Adrenal gland (tissue), 12 donors: ENCODE results near the gene ZFP69B. TPM values are rescaled to one million over a fixed set of nuclear protein-coding genes. Genes with fewer than 3 reads are reported as not detected.
A peak's percentile ranks its signal among the peaks of the same experiment; 100 is the strongest.
"Not testable (repeated sequence)": the region's sequence is repeated elsewhere in the genome, so short reads cannot be mapped to it uniquely, and the experiment has no call there.

ENCODE experiments used
- DNase-seq, 7 donors: peaks; one replicate each; pipeline ENCODE4 v3.0.0-alpha.2; 2019 to 2020
- H3K27ac ChIP-seq, 5 donors: fragments of 200-600 bp; sonication (generic) in 4 of 5; 1 replicate in 3 of 5; 2 replicates in 2 of 5; pipeline versions ENCODE4 v1.5.1 to v1.8.0; 2016 to 2020; ENCODE audit warnings: mild to moderate bottlenecking in 1 of 5
- H3K27me3 ChIP-seq: fragments of 200-600 bp; 2 replicates; pipeline ENCODE4 v1.8.0; 2021
- H3K36me3 ChIP-seq, 2 donors: fragments of 200-600 bp; replicated peaks in 1 of 2; 1 replicate in 1 of 2; 2 replicates in 1 of 2; pipeline versions ENCODE4 v1.5.1 to v1.8.0; 2018 to 2022
- H3K4me1 ChIP-seq, 2 donors: fragments of 200-600 bp; replicated peaks in 1 of 2; 1 replicate in 1 of 2; 2 replicates in 1 of 2; pipeline versions ENCODE4 v1.5.1 to v1.8.0; 2018 to 2021
- H3K4me3 ChIP-seq, 4 donors: fragments of 200-600 bp; sonication (generic) in 3 of 4; one replicate each; pipeline ENCODE4 v1.5.1; 2016 to 2018
- H3K9me3 ChIP-seq, 3 donors: fragments of 200-600 bp; sonication (generic) in 1 of 3; replicated peaks in 1 of 3; 1 replicate in 2 of 3; 2 replicates in 1 of 3; pipeline versions ENCODE4 v1.5.1 to v1.8.0; 2016 to 2021
- POLR2A ChIP-seq, 2 donors: fragments of 450-650 bp; IDR thresholded peaks; one replicate each; pipeline ENCODE4 v1.6.1; 2017; ENCODE audit warnings: antibody characterized with exemption in 2 of 2, mild to moderate bottlenecking in 2 of 2, moderate library complexity in 1 of 2
- WGBS, 4 donors: extraction: QIAGEN DNeasy Blood & Tissue Kit in 2 of 4; methylation state at CpG; one replicate each; pipeline versions ENCODE4 v1.1.5 to v1.1.7; 2013 to 2017; 5-methylcytosine and 5-hydroxymethylcytosine counted together
- intact Hi-C, 2 donors: fragments of 100-400 bp; cut with DNase I; formaldehyde crosslinking; loops; one replicate each; pipeline versions ENCODE4 v1.14.1 to v1.15.0; 2022 to 2023
- polyA plus RNA-seq, 3 donors: library from polyadenylated mRNA; stranded (reverse); fragments of 200-250 nt in 2 of 3; fragments of 350-450 nt in 1 of 3; fragmentation: Illumina TruSeq in 1 of 3; extraction: RNeasy Lipid Tissue Mini Kit (QIAGEN cat#74804) in 1 of 3; gene quantifications; one replicate each; pipeline ENCODE4 v1.2.3, GENCODE V29; 2013 to 2014
- total RNA-seq, 9 donors: library from RNA; depleted of rRNA in 4 of 9; stranded (reverse); fragments of >200 nt in 4 of 9; fragments of 120-200 nt in 1 of 9; fragmentation: NEBNext Ultra II Directional in 1 of 9; extraction: Animal tissue kit (Norgen Biotek cat#: 25700) in 1 of 9; gene quantifications; one replicate each; pipeline versions ENCODE4 v1.1.0 to v1.2.4, GENCODE V29; 2013 to 2023
- TF ChIP-seq, protein P1 (sequence below), 6 experiments: fragments of 450-650 bp in 4 of 6; fragments of 200-600 bp in 2 of 6; sonication (generic) in 1 of 6; IDR thresholded peaks; 1 replicate in 5 of 6; 2 replicates in 1 of 6; pipeline versions ENCODE4 v1.5.1 to v1.8.0; 2016 to 2021; ENCODE audit warnings: antibody characterized with exemption in 6 of 6, mild to moderate bottlenecking in 2 of 6, moderate library complexity in 1 of 6
- donor health status: healthy with polysubstance abuse.
- donor health status: Bipolar disorder and iron deficiency.
- donor health status: DM: yes; HTN: yes; CAD: no.
- donor health status: DM: no; HTN: no; CAD: no.
- donor health status: DM: no; HTN: no; CAD: no.
- donor health status: DM: yes; HTN: yes; CAD: no.

The ZFP69B gene
- total and polyA plus RNA-seq, 12 donors: 0.34 to 2.6 (median 1.3) TPM

GRCh38 chr1:40479156-40479555 is 28.9 kb downstream of the ZFP69B start:
- Histone ChIP-seq H3K27me3 (no peaks in the 10 kb centered on the region), H3K27ac (no peak overlapping the region), H3K9me3 (peaks cover 0 to 14% (median 7%) of the 10 kb centered on the region in 3 donors), H3K4me1 (peaks cover 0 to 6% of the 10 kb centered on the region in 2 donors), H3K36me3 (no peaks in the 10 kb centered on the region), H3K4me3 (no peak overlapping the region)
- peak in 1 of 7 donors; percentile 8 for DNase-seq
- intact Hi-C loops: no loop called here
- WGBS, 4 donors: 86 to 92% (median 88%) methylated on average over 4 of the region's 4 CpGs
- TF ChIP-seq, protein P1, sequence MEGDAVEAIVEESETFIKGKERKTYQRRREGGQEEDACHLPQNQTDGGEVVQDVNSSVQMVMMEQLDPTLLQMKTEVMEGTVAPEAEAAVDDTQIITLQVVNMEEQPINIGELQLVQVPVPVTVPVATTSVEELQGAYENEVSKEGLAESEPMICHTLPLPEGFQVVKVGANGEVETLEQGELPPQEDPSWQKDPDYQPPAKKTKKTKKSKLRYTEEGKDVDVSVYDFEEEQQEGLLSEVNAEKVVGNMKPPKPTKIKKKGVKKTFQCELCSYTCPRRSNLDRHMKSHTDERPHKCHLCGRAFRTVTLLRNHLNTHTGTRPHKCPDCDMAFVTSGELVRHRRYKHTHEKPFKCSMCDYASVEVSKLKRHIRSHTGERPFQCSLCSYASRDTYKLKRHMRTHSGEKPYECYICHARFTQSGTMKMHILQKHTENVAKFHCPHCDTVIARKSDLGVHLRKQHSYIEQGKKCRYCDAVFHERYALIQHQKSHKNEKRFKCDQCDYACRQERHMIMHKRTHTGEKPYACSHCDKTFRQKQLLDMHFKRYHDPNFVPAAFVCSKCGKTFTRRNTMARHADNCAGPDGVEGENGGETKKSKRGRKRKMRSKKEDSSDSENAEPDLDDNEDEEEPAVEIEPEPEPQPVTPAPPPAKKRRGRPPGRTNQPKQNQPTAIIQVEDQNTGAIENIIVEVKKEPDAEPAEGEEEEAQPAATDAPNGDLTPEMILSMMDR (IDR thresholded peaks at IDR 0.05): no peak
- no peak for TF ChIP-seq POLR2A (IDR thresholded peaks at IDR 0.05)

DNA sequence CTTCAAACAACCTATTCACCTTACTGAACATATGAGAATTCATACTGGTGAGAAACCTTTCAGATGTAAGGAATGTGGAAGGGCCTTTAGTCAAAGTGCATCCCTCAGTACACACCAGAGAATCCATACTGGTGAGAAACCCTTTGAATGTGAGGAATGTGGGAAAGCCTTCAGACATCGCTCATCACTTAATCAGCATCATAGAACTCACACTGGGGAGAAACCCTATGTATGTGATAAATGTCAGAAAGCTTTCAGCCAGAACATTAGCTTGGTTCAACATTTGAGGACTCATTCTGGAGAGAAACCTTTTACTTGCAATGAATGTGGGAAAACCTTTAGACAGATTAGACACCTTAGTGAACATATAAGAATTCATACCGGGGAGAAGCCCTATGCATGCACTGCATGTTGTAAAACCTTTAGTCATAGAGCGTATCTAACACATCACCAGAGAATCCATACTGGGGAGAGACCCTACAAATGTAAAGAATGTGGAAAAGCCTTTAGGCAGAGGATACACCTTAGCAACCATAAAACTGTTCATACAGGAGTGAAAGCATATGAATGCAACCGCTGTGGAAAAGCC is 45.1 kb downstream of the ZFP69B start:
- 94 to 99% (median 98%) methylated on average over 4 of the region's 4 CpGs for WGBS, 4 donors
- H3K9me3 ChIP-seq: peaks cover 0 to 46% (median 9%) of the 10 kb centered on the region in 3 donors
- H3K36me3 ChIP-seq: peaks cover 0 to 7% of the 10 kb centered on the region in 2 donors
- H3K4me3 ChIP-seq: no peak overlapping the region
- TF ChIP-seq, protein P1 (IDR thresholded peaks at IDR 0.05): no peak
- no peak for TF ChIP-seq POLR2A (IDR thresholded peaks at IDR 0.05)
- no peaks in the 10 kb centered on the region for H3K27me3 ChIP-seq
- DNase-seq: no peak
- no peak overlapping the region for H3K27ac ChIP-seq
- intact Hi-C loops: no loop called here
- H3K4me1 ChIP-seq: no peaks in the 10 kb centered on the region

DNA sequence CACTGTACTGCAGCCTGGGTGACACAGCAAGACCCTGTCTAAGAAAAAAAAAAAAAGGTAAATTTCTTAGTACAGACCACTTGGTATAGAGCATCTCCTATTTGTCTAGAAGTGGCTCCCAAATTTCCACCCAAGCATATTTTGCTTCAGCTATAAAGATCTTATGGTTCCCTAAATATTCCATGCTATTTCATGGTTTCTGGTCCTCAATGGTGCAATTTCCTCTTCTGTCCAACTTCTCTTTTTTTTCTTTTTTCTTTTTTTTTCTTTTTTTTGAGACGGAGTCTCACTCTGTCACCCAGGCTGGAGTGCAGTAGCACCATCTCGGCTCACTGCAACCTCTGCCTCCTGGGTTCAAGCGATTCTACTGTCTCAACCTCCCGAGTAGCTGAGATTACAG is 52.4 kb downstream of the ZFP69B start:
- H3K4me3 ChIP-seq, DNase-seq, H3K27me3 ChIP-seq, H3K27ac ChIP-seq, intact Hi-C loops, H3K36me3 ChIP-seq, H3K4me1 ChIP-seq: not testable (repeated sequence)
- peaks cover 0 to 33% (median 0%) of the 10 kb centered on the region in 3 donors for H3K9me3 ChIP-seq
- WGBS, 4 donors: 89 to 95% (median 93%) methylated on average over 4 of the region's 4 CpGs

GRCh38 chr1:40507973-40508372 is 57.7 kb downstream of the ZFP69B start:
- peak overlapping the region in 3 of 4 donors; percentile 33 to 85 (median 69) for H3K4me3 ChIP-seq
- no peaks in the 10 kb centered on the region for H3K27me3 ChIP-seq
- TF ChIP-seq, protein P1 (IDR thresholded peaks at IDR 0.05): no peak
- no peak for TF ChIP-seq POLR2A (IDR thresholded peaks at IDR 0.05)
- intact Hi-C loops: no loop called here
- DNase-seq: no peak
- no peaks in the 10 kb centered on the region for H3K36me3 ChIP-seq
- WGBS, 4 donors: 63 to 67% (median 63%) methylated on average over 6 of the region's 6 CpGs
- H3K27ac ChIP-seq: peak overlapping the region in 2 of 5 donors; percentile 57 to 58
- H3K4me1 ChIP-seq: peaks cover 0 to 12% of the 10 kb centered on the region in 2 donors
- H3K9me3 ChIP-seq: peaks cover 0 to 6% (median 0%) of the 10 kb centered on the region in 3 donors
